HepG2 (cell line): ENCODE data around the gene ZGRF1. TPM values are rescaled to one million over a fixed set of nuclear protein-coding genes. Genes with fewer than 3 reads are reported as not detected.

Experiments used
- ATAC-seq: fragments of 200-7000 bp; cut with Tn5 transposase; 3 replicates; pipeline ENCODE4 v1.9.1; 2020; ENCODE audit warnings: mild to moderate bottlenecking, moderate library complexity
- BruUV-seq: library from RNA; stranded (reverse); fragments of 400-500 nt; replicated peaks from 2 replicates; lab custom pipeline; 2021; lab: Mats Ljungman, UMichigan
- CTCF ChIA-PET: fragments of 300-600 bp; formaldehyde crosslinking; extraction: SDS; loops from one replicate; lab custom pipeline; 2021; ENCODE audit warnings: low total read pairs, inconsistent platforms, low intra/inter-chr PET ratio; lab: Yijun Ruan, JAX
- POLR2A ChIA-PET: fragments of 350-600 bp; sonication (Branson Sonifier 250); formaldehyde crosslinking; loops from one replicate; lab custom pipeline; 2020; ENCODE audit warnings: antibody characterized with exemption, inconsistent platforms; lab: Yijun Ruan, JAX
- DNase-seq: peaks from one replicate; pipeline ENCODE4 v3.0.0-alpha.2; 2015; ENCODE audit warnings: low spot score
- FAIRE-seq: peaks from 3 replicates; lab custom pipeline; 2011; peaks lifted over from hg19 to GRCh38; lab: Jason Lieb, UNC
- H2AFZ ChIP-seq: one replicate; pipeline ENCODE4 v1.6.1; 2011; ENCODE audit warnings: low read length, inconsistent platforms
- H3K27ac ChIP-seq: fragments of 300-600 bp; 3 replicates; pipeline ENCODE4 v1.8.0; 2011; ENCODE audit warnings: mixed run types, mild to moderate bottlenecking, mixed read lengths, low read length, inconsistent platforms; ENCODE audit not compliant: insufficient read depth; ENCODE audit errors: extremely low read length
- H3K27me3 ChIP-seq, 2 experiments: fragments of 200-600 bp in 1 of 2; 2 replicates in 1 of 2; 3 replicates in 1 of 2; pipeline versions ENCODE4 v1.6.0 to v1.8.0; 2011; ENCODE audit warnings: low read length in 2 of 2, mild to moderate bottlenecking in 2 of 2, moderate library complexity in 2 of 2, inconsistent platforms in 1 of 2; ENCODE audit not compliant: insufficient read depth in 2 of 2, control insufficient read depth in 1 of 2
- H3K36me3 ChIP-seq, 2 experiments: fragments of 200-600 bp in 1 of 2; replicated peaks in 1 of 2; 2 replicates in 1 of 2; 3 replicates in 1 of 2; pipeline versions ENCODE4 v1.5.1 to v1.8.0; 2011; ENCODE audit warnings: low read length in 2 of 2, inconsistent platforms in 1 of 2; ENCODE audit not compliant: insufficient read depth in 2 of 2, control insufficient read depth in 1 of 2
- H3K4me1 ChIP-seq: 2 replicates; pipeline ENCODE4 v1.5.1; 2012; ENCODE audit warnings: low read length, inconsistent platforms; ENCODE audit not compliant: insufficient read depth
- H3K4me2 ChIP-seq: 2 replicates; pipeline ENCODE4 v1.6.0; 2011; ENCODE audit warnings: low read depth, low read length, inconsistent platforms
- H3K4me3 ChIP-seq, 3 experiments: fragments of 200-600 bp in 1 of 3; sonication (generic), shearing (Covaris generic) in 1 of 3; replicated peaks in 1 of 3; 2 replicates each; pipeline ENCODE4 v1.5.1; 2011 to 2016; ENCODE audit warnings: low read length in 3 of 3, inconsistent platforms in 2 of 3, low read depth in 2 of 3, mild to moderate bottlenecking in 2 of 3, control low read depth in 1 of 3, mixed read lengths in 1 of 3; ENCODE audit not compliant: insufficient read depth in 1 of 3
- H3K79me2 ChIP-seq: one replicate; pipeline ENCODE4 v1.6.1; 2011; ENCODE audit warnings: low read length, inconsistent platforms; ENCODE audit not compliant: insufficient read depth
- H3K9ac ChIP-seq: 2 replicates; pipeline ENCODE4 v1.6.0; 2011; ENCODE audit warnings: mild to moderate bottlenecking, low read depth, low read length, inconsistent platforms; ENCODE audit not compliant: insufficient read depth
- H3K9me3 ChIP-seq: 2 replicates; pipeline ENCODE4 v1.5.1; 2012; ENCODE audit warnings: mild to moderate bottlenecking, low read length
- H4K20me1 ChIP-seq: 2 replicates; pipeline ENCODE4 v1.6.0; 2011; ENCODE audit warnings: inconsistent platforms, mild to moderate bottlenecking, low read length, moderate library complexity; ENCODE audit not compliant: insufficient read depth
- ELF4 ChIP-seq: sonication (generic); formaldehyde crosslinking; IDR thresholded peaks from 2 replicates; pipeline ENCODE4 v1.5.0; 2020; ENCODE audit warnings: missing genetic modification reagents, mild to moderate bottlenecking, moderate library complexity, borderline replicate concordance
- GFI1 ChIP-seq: sonication (generic); formaldehyde crosslinking; IDR thresholded peaks from 2 replicates; pipeline ENCODE4 v1.5.0; 2020; ENCODE audit warnings: missing genetic modification reagents, mild to moderate bottlenecking, borderline replicate concordance
- HOXA9 ChIP-seq: sonication (generic); formaldehyde crosslinking; IDR thresholded peaks from 2 replicates; pipeline ENCODE4 v1.8.1; 2022; ENCODE audit warnings: missing genetic modification reagents, mild to moderate bottlenecking, moderate library complexity, borderline replicate concordance
- MLXIP ChIP-seq: sonication (generic); formaldehyde crosslinking; IDR thresholded peaks from 2 replicates; pipeline ENCODE4 v1.9.0; 2021; ENCODE audit warnings: missing genetic modification reagents, borderline replicate concordance
- NFIC ChIP-seq: IDR thresholded peaks from 2 replicates; pipeline ENCODE4 v1.6.1; 2012; ENCODE audit warnings: mild to moderate bottlenecking, low read length, inconsistent platforms
- PATZ1 ChIP-seq: sonication (generic); formaldehyde crosslinking; IDR thresholded peaks from 2 replicates; pipeline ENCODE4 v1.4.0; 2020; ENCODE audit warnings: missing genetic modification reagents
- RARG ChIP-seq: sonication (generic); formaldehyde crosslinking; IDR thresholded peaks from 2 replicates; pipeline ENCODE4 v1.4.0; 2020; ENCODE audit warnings: low read depth, mild to moderate bottlenecking, missing genetic modification reagents
- WGBS: methylation state at CpG from one replicate; pipeline ENCODE4 v1.1.6; 2017; ENCODE audit warnings: low lambda C conversion rate; 5-methylcytosine and 5-hydroxymethylcytosine counted together
- in situ Hi-C: cut with HindIII; loops from 2 replicates; pipeline ENCODE4 v1.10.0; 2017; ENCODE audit warnings: low pct_unique_long_range_greater_than_20kb; ENCODE audit not compliant: extremely low pct_ligation_motif_present
- intact Hi-C: fragments of 100-400 bp; cut with micrococcal nuclease; formaldehyde crosslinking; loops from one replicate; pipeline ENCODE4 v1.10.0; 2022; ENCODE audit not compliant: unreplicated experiment
- polyA plus RNA-seq, 8 experiments: library from polyadenylated mRNA; depleted of rRNA in 3 of 8; stranded (reverse) in 7 of 8; unstranded in 1 of 8; fragments of >200 nt; fragmentation: Illumina TruSeq in 4 of 8; extraction: Trizol in 4 of 8; gene quantifications; 2 replicates each; pipeline versions ENCODE4 v1.2.1 to v1.2.3, GENCODE V29; 2011 to 2016; ENCODE audit warnings: low read depth in 4 of 8, missing spikeins in 1 of 8, mixed read lengths in 1 of 8; ENCODE audit not compliant: insufficient read depth in 1 of 8
- total RNA-seq, 5 experiments: library from RNA; depleted of rRNA; stranded (reverse); fragments of >200 nt; fragmentation: Illumina TruSeq; extraction: Trizol; gene quantifications; 2 replicates each; pipeline ENCODE4 v1.2.3, GENCODE V29; 2016; ENCODE audit warnings: low read depth in 1 of 5
- TF ChIP-seq, protein P1 (sequence below): sonication (generic); formaldehyde crosslinking; IDR thresholded peaks from 2 replicates; pipeline ENCODE4 v1.4.0; 2020; ENCODE audit warnings: mild to moderate bottlenecking, low read depth, missing genetic modification reagents

ZGRF1 gene
- total and polyA plus RNA-seq, 2 of the 13 experiments (the other 11 are each of a cell fraction or from before 2014, with no cell fraction given): 8.6 to 15.9 TPM

GRCh38 chr4:112510291-112511092 is 126.2 kb downstream of the ZGRF1 start:
- Histone ChIP-seq H4K20me1 (no peaks in the 10 kb centered on the region), H3K79me2 (no peaks in the 10 kb centered on the region), H3K27me3 (peaks cover 4 to 54% of the 10 kb centered on the region in 2 experiments; a peak in 4 of 5 replicates), H3K4me2 (no peak overlapping the region), H3K36me3 (no peaks in the 10 kb centered on the region), H3K27ac (no peak overlapping the region), H3K9me3 (no peaks in the 10 kb centered on the region), H3K4me3 (no peak overlapping the region), H2AFZ (no peak overlapping the region), H3K4me1 (peaks cover 11% of the 10 kb centered on the region; the same call in 1 of the 2 replicates), H3K9ac (no peak overlapping the region)
- in situ Hi-C loops (no loop called here), intact Hi-C loops (loop anchor here (10.0 kb wide), 1 partner anchor 106 kb away; no protein-coding TSS in a partner anchor)
- BruUV-seq: no TSS peak
- DNase-seq (no peak), FAIRE-seq (no peak), ATAC-seq (no peak)
- TF ChIP-seq HOXA9 (CRISPR knock-in tag): no peak
- TF ChIP-seq ELF4: no peak
- no peak for TF ChIP-seq RARG
- ChIA-PET POLR2A (no interaction called here), CTCF (no interaction called here)
- 57% methylated on average over 14 of the region's 34 CpGs for WGBS

GRCh38 chr4:112509243-112510141 is 127.2 kb downstream of the ZGRF1 start:
- ChIA-PET CTCF (no interaction called here), POLR2A (no interaction called here)
- TF ChIP-seq MLXIP (CRISPR knock-in tag) (no peak), NFIC (no peak), PATZ1 (CRISPR knock-in tag) (no peak), GFI1 (CRISPR knock-in tag) (no peak)
- TF ChIP-seq, protein P1, sequence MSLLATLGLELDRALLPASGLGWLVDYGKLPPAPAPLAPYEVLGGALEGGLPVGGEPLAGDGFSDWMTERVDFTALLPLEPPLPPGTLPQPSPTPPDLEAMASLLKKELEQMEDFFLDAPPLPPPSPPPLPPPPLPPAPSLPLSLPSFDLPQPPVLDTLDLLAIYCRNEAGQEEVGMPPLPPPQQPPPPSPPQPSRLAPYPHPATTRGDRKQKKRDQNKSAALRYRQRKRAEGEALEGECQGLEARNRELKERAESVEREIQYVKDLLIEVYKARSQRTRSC (CRISPR knock-in tag): no peak
- DNase-seq (no peak), ATAC-seq (no peak), FAIRE-seq (no peak)
- Histone ChIP-seq H3K4me3 (no peak overlapping the region), H3K27me3 (peaks cover 2 to 45% of the 10 kb centered on the region in 2 experiments; a peak in 3 of 5 replicates), H3K9ac (no peak overlapping the region), H3K4me1 (peaks cover 3% of the 10 kb centered on the region; the same call in 1 of the 2 replicates), H4K20me1 (no peaks in the 10 kb centered on the region), H3K27ac (no peak overlapping the region), H3K4me2 (no peak overlapping the region), H2AFZ (no peak overlapping the region), H3K36me3 (no peaks in the 10 kb centered on the region), H3K9me3 (no peaks in the 10 kb centered on the region), H3K79me2 (no peaks in the 10 kb centered on the region)
- WGBS: 36% methylated on average over 44 of the region's 46 CpGs
- no TSS peak for BruUV-seq
- intact Hi-C loops (loop anchor here (10.0 kb wide), 1 partner anchor 105 kb away; no protein-coding TSS in a partner anchor), in situ Hi-C loops (no loop called here)
